VCaP (cell line): ENCODE measurements around the gene ETFRF1.

Experiments used
- H3K27ac ChIP-seq: fragments of 450-650 bp; 2 replicates; pipeline ENCODE4 v1.5.1; 2017
- TF ChIP-seq, protein P1 (sequence below): fragments of 450-650 bp; conservative IDR thresholded peaks from 2 replicates; pipeline ENCODE4 v1.5.1; 2017; ENCODE audit warnings: mild to moderate bottlenecking, moderate library complexity

Gene ETFRF1

DNA sequence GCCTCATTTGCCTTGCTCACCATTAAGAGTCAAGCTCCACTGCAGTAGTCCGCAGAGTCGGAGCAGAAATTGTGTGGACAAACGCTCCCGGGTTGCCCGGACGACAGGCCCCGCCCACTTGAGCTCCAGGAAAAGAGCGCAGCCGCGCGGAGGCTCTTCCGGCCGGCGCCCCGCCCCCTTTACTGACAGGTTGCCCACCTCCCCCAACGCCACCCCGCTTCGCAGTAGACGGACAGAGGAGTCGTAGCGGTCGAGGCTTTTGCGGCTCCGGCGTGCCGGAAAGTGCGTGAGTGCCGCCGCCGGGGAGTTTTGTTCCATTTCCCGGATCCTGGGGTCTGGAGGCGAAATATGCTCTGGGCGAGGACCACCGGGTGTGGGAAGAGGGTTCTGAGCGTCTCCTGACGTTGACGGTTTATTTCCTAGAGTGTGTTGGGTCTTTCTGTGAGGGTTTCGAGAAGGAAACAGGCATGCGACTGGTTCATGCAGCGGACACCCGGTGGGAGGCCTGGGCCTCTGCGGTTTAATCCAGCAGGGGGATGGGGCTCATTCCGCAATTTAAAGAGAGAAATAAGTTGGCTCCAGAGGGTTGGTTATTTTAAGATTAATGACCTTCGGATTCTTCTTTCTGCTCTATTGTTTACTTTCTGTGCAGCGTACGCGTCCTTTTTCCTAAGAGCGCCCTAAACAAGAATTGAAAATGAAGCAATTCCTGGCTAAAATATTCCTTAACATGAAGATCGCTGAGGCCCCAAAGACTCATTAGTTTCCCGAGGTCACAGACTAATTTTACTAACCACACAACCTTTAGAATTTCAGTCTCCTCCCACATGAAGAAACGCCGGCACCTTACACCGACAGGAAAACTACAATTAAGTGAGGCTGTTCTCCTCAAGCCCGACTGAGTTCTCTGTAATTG is at the start of gene ETFRF1, which contains the start of gene DNAI7:
ETFRF1 (plus strand) TSS at position 182 of the 916 bp plus-strand sequence. CDS start 8,720 bp downstream, outside the sequence.
DNAI7 (minus strand) TSS at position 105 of the 916 bp plus-strand sequence; CDS start at position 23, 82 bp downstream.
- TF ChIP-seq, protein P1, sequence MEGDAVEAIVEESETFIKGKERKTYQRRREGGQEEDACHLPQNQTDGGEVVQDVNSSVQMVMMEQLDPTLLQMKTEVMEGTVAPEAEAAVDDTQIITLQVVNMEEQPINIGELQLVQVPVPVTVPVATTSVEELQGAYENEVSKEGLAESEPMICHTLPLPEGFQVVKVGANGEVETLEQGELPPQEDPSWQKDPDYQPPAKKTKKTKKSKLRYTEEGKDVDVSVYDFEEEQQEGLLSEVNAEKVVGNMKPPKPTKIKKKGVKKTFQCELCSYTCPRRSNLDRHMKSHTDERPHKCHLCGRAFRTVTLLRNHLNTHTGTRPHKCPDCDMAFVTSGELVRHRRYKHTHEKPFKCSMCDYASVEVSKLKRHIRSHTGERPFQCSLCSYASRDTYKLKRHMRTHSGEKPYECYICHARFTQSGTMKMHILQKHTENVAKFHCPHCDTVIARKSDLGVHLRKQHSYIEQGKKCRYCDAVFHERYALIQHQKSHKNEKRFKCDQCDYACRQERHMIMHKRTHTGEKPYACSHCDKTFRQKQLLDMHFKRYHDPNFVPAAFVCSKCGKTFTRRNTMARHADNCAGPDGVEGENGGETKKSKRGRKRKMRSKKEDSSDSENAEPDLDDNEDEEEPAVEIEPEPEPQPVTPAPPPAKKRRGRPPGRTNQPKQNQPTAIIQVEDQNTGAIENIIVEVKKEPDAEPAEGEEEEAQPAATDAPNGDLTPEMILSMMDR: no peak; the same call in 1 of the 2 replicates
- H3K27ac ChIP-seq: peak within 1 kb of the TSS; percentile 88

- H3K27ac ChIP-seq: no peak overlapping the region
Measured at GRCh38 chr12:25146686-25147085, 48.4 kb upstream of the ETFRF1 start.

DNA sequence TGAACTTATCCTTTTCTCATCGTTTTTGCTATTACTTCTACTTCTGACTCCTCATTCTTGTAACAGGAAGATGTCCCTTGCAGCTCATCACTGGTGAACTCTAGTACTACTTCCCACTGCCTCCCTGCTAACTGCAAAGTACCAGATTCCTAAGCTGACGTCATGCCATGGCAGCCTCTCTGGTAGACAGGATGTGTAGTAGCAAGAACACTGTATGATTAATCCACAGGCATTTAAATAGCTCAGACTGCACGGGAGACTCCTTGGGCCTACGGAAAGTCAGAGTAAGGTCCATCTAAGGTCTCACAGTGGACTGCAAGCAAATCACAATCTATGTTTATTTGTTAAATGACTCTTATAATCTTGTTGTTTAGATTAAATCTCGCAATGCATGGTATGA is 43.6 kb upstream of the ETFRF1 start:
- TF ChIP-seq, protein P1: no peak
- H3K27ac ChIP-seq: no peak overlapping the region

More at GRCh38 chr12:25146686-25147085, 48.4 kb upstream of the ETFRF1 start:
- TF ChIP-seq, protein P1: no peak

DNA sequence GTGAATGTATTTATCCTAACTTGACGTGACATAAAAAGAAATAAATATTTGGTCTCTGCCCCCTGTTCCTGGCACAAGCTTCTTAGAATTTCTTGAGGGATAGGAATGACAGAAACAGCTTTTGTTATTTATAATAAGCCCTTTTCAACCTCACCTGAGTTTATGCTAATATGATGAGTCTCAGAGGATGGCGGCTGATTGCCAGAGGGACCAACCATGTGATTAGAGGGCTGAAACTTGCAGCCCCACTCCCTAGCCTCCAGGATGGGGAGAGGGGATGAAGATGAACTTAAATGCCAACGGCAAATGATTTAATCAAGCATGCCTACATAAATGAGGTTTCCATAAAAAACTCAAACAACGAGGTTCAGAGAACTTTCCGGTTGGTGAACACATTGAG is 43.0 kb upstream of the ETFRF1 start:
- TF ChIP-seq, protein P1: no peak
- no peak overlapping the region for H3K27ac ChIP-seq

GRCh38 chr12:25155022-25155576 is 39.9 kb upstream of the ETFRF1 start:
- no peak overlapping the region for H3K27ac ChIP-seq
- TF ChIP-seq, protein P1: peak; percentile 89

GRCh38 chr12:25156061-25156460 is 39.0 kb upstream of the ETFRF1 start:
- TF ChIP-seq, protein P1: no peak
- no peak overlapping the region for H3K27ac ChIP-seq

GRCh38 chr12:25162866-25163265 is 32.2 kb upstream of the ETFRF1 start:
- TF ChIP-seq, protein P1: no peak

More at GRCh38 chr12:25162866-25163265, 32.2 kb upstream of the ETFRF1 start:
- H3K27ac ChIP-seq: no peak overlapping the region
